GM23248 (cell line): ENCODE measurements around the gene RNF32. TPM values are rescaled to one million over a fixed set of nuclear protein-coding genes. Genes with fewer than 3 reads are reported as not detected.

Experiments
- DNase-seq: peaks from one replicate; pipeline ENCODE4 v3.0.0-alpha.2; 2015
- H2AFZ ChIP-seq: fragments of 200-600 bp; sonication (generic); 2 replicates; pipeline ENCODE4 v1.6.1; 2016; ENCODE audit warnings: antibody characterized with exemption
- H3F3A ChIP-seq: fragments of 200-600 bp; sonication (generic); 2 replicates; pipeline ENCODE4 v1.6.1; 2016; ENCODE audit warnings: mild to moderate bottlenecking, antibody characterized with exemption, mixed run types; ENCODE audit not compliant: insufficient read depth
- H3K27ac ChIP-seq: fragments of 200-600 bp; sonication (generic); 2 replicates; pipeline ENCODE4 v1.5.1; 2016; ENCODE audit warnings: mild to moderate bottlenecking
- H3K27me3 ChIP-seq: fragments of 200-600 bp; sonication (generic); replicated peaks from 2 replicates; pipeline ENCODE4 v1.6.1; 2016; ENCODE audit warnings: mild to moderate bottlenecking; ENCODE audit not compliant: insufficient read depth
- H3K36me3 ChIP-seq: fragments of 200-600 bp; sonication (generic); 2 replicates; pipeline ENCODE4 v1.6.1; 2016; ENCODE audit warnings: low read depth, mild to moderate bottlenecking
- H3K4me1 ChIP-seq: fragments of 200-600 bp; sonication (generic); 2 replicates; pipeline ENCODE4 v1.6.1; 2016; ENCODE audit warnings: mild to moderate bottlenecking; ENCODE audit not compliant: insufficient read depth
- H3K4me2 ChIP-seq: fragments of 200-600 bp; sonication (generic); one replicate; pipeline ENCODE4 v1.6.1; 2016; ENCODE audit warnings: mild to moderate bottlenecking; ENCODE audit not compliant: unreplicated experiment
- H3K4me3 ChIP-seq: fragments of 200-600 bp; sonication (generic); 2 replicates; pipeline ENCODE4 v1.5.1; 2016; ENCODE audit warnings: mild to moderate bottlenecking
- H3K79me2 ChIP-seq: fragments of 200-600 bp; sonication (generic); 2 replicates; pipeline ENCODE4 v1.6.1; 2016; ENCODE audit warnings: mild to moderate bottlenecking; ENCODE audit not compliant: insufficient read depth
- H3K9ac ChIP-seq: fragments of 200-600 bp; sonication (generic); 2 replicates; pipeline ENCODE4 v1.6.1; 2016; ENCODE audit warnings: mild to moderate bottlenecking
- H3K9me2 ChIP-seq: fragments of 200-600 bp; sonication (generic); 2 replicates; pipeline ENCODE4 v1.6.1; 2016; ENCODE audit warnings: mixed run types, mild to moderate bottlenecking, moderate library complexity; ENCODE audit not compliant: insufficient read depth
- H3K9me3 ChIP-seq: fragments of 200-600 bp; sonication (generic); one replicate; pipeline ENCODE4 v1.6.1; 2017; ENCODE audit warnings: low read depth
- H4K20me1 ChIP-seq: fragments of 200-600 bp; sonication (generic); 2 replicates; pipeline ENCODE4 v1.6.0; 2016; ENCODE audit not compliant: insufficient read depth
- EZH2 ChIP-seq: fragments of 200-600 bp; sonication (generic); IDR thresholded peaks from 2 replicates; pipeline ENCODE4 v1.6.1; 2018; ENCODE audit warnings: antibody characterized with exemption, mild to moderate bottlenecking; ENCODE audit not compliant: insufficient read depth, poor library complexity, severe bottlenecking
- EZH2phosphoT487 ChIP-seq: fragments of 200-600 bp; sonication (generic); IDR thresholded peaks from 2 replicates; pipeline ENCODE4 v1.6.1; 2018; ENCODE audit warnings: antibody characterized with exemption, moderate library complexity, mild to moderate bottlenecking, low read depth; ENCODE audit not compliant: insufficient read depth
- WGBS, 2 experiments: methylation state at CpG; one replicate each; pipeline ENCODE4 v1.1.6; 2015 to 2017; ENCODE audit warnings: low lambda C conversion rate in 2 of 2, low coverage in 1 of 2; ENCODE audit errors: missing lambda C conversion rate in 2 of 2; 5-methylcytosine and 5-hydroxymethylcytosine counted together
- in situ Hi-C: fragments of 300-500 bp; cut with MboI; formaldehyde crosslinking; loops from 2 replicates; pipeline ENCODE4 v1.15.0; 2020
- polyA plus RNA-seq: library from polyadenylated mRNA; unstranded; fragments of >200 nt; fragmentation: Nextera tagmentation; extraction: Ambion mirVana; gene quantifications from 2 replicates; pipeline ENCODE4 v1.2.1, GENCODE V29; 2016
- total RNA-seq: library from RNA; depleted of rRNA; stranded (reverse); fragments of >200 nt; shearing (Covaris generic); gene quantifications from 2 replicates; pipeline ENCODE4 v1.2.3, GENCODE V29; 2014

Gene RNF32
- total and polyA plus RNA-seq, 2 experiments from 2014 or later = 1.1 to 2.4 TPM

GRCh38 chr7:156673454-156673853, 32.9 kb downstream of the RNF32 start:
- H3K4me2 ChIP-seq = no peak overlapping the region
- H3K79me2 ChIP-seq = no peaks in the 10 kb centered on the region
- no peaks in the 10 kb centered on the region for H4K20me1 ChIP-seq
- H3K4me1 ChIP-seq = no peaks in the 10 kb centered on the region
- WGBS, 2 experiments = 86 to 90% methylated on average over 6 of the region's 6 CpGs
- H3K9me3 ChIP-seq = no peaks in the 10 kb centered on the region
- no peak for TF ChIP-seq EZH2phosphoT487
- TF ChIP-seq EZH2 = no peak
- no peak for DNase-seq
- no peaks in the 10 kb centered on the region for H3K27me3 ChIP-seq
- in situ Hi-C loops = no loop called here
- H3K27ac ChIP-seq = no peak overlapping the region
- H3K4me3 ChIP-seq = no peak overlapping the region
- H3K9ac ChIP-seq = no peak overlapping the region
- no peaks in the 10 kb centered on the region for H3F3A ChIP-seq
- H3K36me3 ChIP-seq = no peaks in the 10 kb centered on the region; the same call in 1 of the 2 replicates
- H3K9me2 ChIP-seq = no peaks in the 10 kb centered on the region
- no peak overlapping the region for H2AFZ ChIP-seq

GRCh38 chr7:156673902-156674301, 33.3 kb downstream of the RNF32 start:
- Histone ChIP-seq H2AFZ (no peak overlapping the region), H3K27ac (no peak overlapping the region), H3K9me2 (no peaks in the 10 kb centered on the region), H3F3A (no peaks in the 10 kb centered on the region), H3K4me1 (no peaks in the 10 kb centered on the region), H3K4me3 (no peak overlapping the region), H4K20me1 (no peaks in the 10 kb centered on the region), H3K79me2 (no peaks in the 10 kb centered on the region), H3K4me2 (no peak overlapping the region), H3K9me3 (no peaks in the 10 kb centered on the region), H3K36me3 (no peaks in the 10 kb centered on the region; the same call in 1 of the 2 replicates), H3K27me3 (no peaks in the 10 kb centered on the region), H3K9ac (no peak overlapping the region)
- DNase-seq = no peak
- TF ChIP-seq EZH2 (no peak), EZH2phosphoT487 (no peak)
- 88 to 91% methylated on average over 9 of the region's 9 CpGs for WGBS, 2 experiments
- in situ Hi-C loops = no loop called here

GRCh38 chr7:156675721-156676120, 35.1 kb downstream of the RNF32 start:
- H3F3A ChIP-seq = no peaks in the 10 kb centered on the region
- H4K20me1 ChIP-seq = no peaks in the 10 kb centered on the region
- TF ChIP-seq EZH2phosphoT487 = no peak
- 91% methylated on average over 9 of the region's 9 CpGs for WGBS, 2 experiments
- no peaks in the 10 kb centered on the region for H3K79me2 ChIP-seq
- H3K9me2 ChIP-seq = no peaks in the 10 kb centered on the region
- no peak for DNase-seq
- in situ Hi-C loops = no loop called here
- H3K4me2 ChIP-seq = no peak overlapping the region
- no peaks in the 10 kb centered on the region for H3K4me1 ChIP-seq
- no peaks in the 10 kb centered on the region for H3K9me3 ChIP-seq
- H3K27me3 ChIP-seq = no peaks in the 10 kb centered on the region
- no peak overlapping the region for H3K9ac ChIP-seq
- H3K27ac ChIP-seq = no peak overlapping the region
- no peak overlapping the region for H3K4me3 ChIP-seq
- no peaks in the 10 kb centered on the region; the same call in 1 of the 2 replicates for H3K36me3 ChIP-seq
- no peak overlapping the region for H2AFZ ChIP-seq

- no peaks in the 10 kb centered on the region for H3F3A ChIP-seq
- H3K9me2 ChIP-seq = no peaks in the 10 kb centered on the region
- TF ChIP-seq EZH2phosphoT487 = no peak
- no peak for TF ChIP-seq EZH2
- in situ Hi-C loops = no loop called here
- H3K9me3 ChIP-seq = no peaks in the 10 kb centered on the region
- no peak overlapping the region for H3K4me3 ChIP-seq
- whole genome bisulfite sequencing, 2 experiments = 92% methylated on average over 19 of the region's 19 CpGs
- no peaks in the 10 kb centered on the region for H4K20me1 ChIP-seq
- H3K79me2 ChIP-seq = no peaks in the 10 kb centered on the region
- H3K4me2 ChIP-seq = no peak overlapping the region
- no peaks in the 10 kb centered on the region for H3K27me3 ChIP-seq
- no peak overlapping the region for H3K9ac ChIP-seq
- H3K27ac ChIP-seq = no peak overlapping the region
- H2AFZ ChIP-seq = no peak overlapping the region
- H3K4me1 ChIP-seq = no peaks in the 10 kb centered on the region
- H3K36me3 ChIP-seq = no peaks in the 10 kb centered on the region; the same call in 1 of the 2 replicates
- DNase-seq = no peak
Measured at GRCh38 chr7:156676263-156676662, 35.7 kb downstream of the RNF32 start.
